OCI-LY3 (cell line): Measurements from ENCODE around the gene TMEM151A.
"Not testable (repeated sequence)": the region's sequence is repeated elsewhere in the genome, so short reads cannot be mapped to it uniquely, and the experiment has no call there.

Experiments used
- EZH2phosphoT487 ChIP-seq: fragments of 200-600 bp; shearing (Covaris generic); IDR thresholded peaks from 2 replicates; pipeline ENCODE4 v1.6.1; 2018; ENCODE audit warnings: antibody characterized with exemption, mixed run types, low read depth
- TF ChIP-seq, protein P1 (sequence below): fragments of 200-600, 300-600 bp; sonication (generic); IDR thresholded peaks from 2 replicates; pipeline ENCODE4 v1.5.1; 2014; ENCODE audit warnings: antibody characterized with exemption, low read length, low read depth

DNA sequence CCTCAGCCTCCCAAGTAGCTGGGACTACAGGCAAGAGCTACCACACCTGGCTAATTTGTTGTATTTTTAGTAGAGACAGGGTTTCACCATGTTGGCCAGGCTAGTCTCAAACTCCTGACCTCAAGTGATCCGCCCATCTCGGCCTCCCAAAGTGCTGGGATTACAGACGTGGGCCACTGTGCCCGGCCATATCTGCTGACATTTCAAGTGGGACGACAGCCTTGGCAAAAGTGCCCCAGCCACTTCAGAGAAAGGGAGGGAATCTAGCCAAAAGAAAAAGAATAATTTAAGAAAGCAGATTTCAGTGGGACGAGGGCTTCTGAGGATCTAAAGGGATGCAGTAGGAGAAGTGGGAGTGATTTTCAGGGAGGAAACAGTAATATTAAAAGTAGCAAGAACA lies 38.6 kb upstream of the TMEM151A start:
- TF ChIP-seq, protein P1, sequence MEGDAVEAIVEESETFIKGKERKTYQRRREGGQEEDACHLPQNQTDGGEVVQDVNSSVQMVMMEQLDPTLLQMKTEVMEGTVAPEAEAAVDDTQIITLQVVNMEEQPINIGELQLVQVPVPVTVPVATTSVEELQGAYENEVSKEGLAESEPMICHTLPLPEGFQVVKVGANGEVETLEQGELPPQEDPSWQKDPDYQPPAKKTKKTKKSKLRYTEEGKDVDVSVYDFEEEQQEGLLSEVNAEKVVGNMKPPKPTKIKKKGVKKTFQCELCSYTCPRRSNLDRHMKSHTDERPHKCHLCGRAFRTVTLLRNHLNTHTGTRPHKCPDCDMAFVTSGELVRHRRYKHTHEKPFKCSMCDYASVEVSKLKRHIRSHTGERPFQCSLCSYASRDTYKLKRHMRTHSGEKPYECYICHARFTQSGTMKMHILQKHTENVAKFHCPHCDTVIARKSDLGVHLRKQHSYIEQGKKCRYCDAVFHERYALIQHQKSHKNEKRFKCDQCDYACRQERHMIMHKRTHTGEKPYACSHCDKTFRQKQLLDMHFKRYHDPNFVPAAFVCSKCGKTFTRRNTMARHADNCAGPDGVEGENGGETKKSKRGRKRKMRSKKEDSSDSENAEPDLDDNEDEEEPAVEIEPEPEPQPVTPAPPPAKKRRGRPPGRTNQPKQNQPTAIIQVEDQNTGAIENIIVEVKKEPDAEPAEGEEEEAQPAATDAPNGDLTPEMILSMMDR, result not testable (repeated sequence)
- not testable (repeated sequence) for TF ChIP-seq EZH2phosphoT487
